ENCODE results near the gene CSNK1A1L. TPM values are rescaled to one million over a fixed set of nuclear protein-coding genes. Genes with fewer than 3 reads are reported as not detected.

CSNK1A1L gene
- not detected in 3 replicates for polyA plus RNA-seq
- polyA plus RNA-seq (2011; ENCODE audit: low read depth) = 0.25 TPM
- not detected in 2 replicates for polyA plus RNA-seq (2011; cell fraction: cytosol; rRNA removed)
- not detected in 2 replicates for polyA plus RNA-seq (2011; cell fraction: nucleus; rRNA removed)
- polyA plus RNA-seq (2012; ENCODE audit: low replicate concordance) = 0.06 TPM in 1 of 2 replicates, not detected in the other
- polyA minus RNA-seq = not detected in 3 replicates
- not detected for polyA minus RNA-seq (2011; cell fraction: cytosol; rRNA and poly(A)+ RNA removed)
- polyA minus RNA-seq (2011; cell fraction: nucleus; rRNA and poly(A)+ RNA removed) = not detected in 2 replicates

DNA sequence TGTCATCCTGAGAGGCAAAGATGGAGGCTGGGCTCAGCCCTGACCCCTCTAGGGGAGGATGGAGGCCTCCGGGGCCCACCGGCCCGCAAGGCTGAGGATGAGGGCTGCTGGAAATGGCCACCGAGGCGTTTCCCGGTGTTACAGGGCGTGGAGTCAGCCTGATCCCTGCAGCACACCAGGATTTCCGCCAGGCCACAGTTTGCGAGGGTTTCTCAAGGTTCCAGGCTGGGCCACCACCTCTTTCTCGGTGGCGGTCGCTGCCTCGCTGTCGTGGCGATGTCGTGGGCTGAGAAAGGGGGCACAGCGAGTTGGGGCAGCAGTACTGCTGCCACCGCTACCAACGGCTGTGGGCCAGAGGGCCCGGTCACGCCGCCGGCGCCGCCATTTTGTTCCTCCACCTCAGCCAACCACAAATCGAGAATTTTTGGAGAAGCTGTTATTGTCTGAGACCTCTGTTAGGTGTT lies at the start of gene CSNK1A1L:
Gene CSNK1A1L (minus strand): TSS at position 414 of the 464 bp plus-strand sequence. CDS start 408 bp downstream, at position 6.
- Histone ChIP-seq H3K36me3 (ENCODE audit: control insufficient read depth in 2 of 2, extremely low read depth in 1 of 2, insufficient read depth in 2 of 2, low read length in 2 of 2) (no peaks in the 10 kb centered on the region), H3K27ac (ENCODE audit: control insufficient read depth, insufficient read depth, low read length) (no peak within 1 kb of the TSS), H3K79me2 (ENCODE audit: control insufficient read depth, insufficient read depth, low read length) (no peaks in the 10 kb centered on the region), H3K4me2 (ENCODE audit: control insufficient read depth, extremely low read depth, insufficient read depth, low read depth, low read length) (no peak within 1 kb of the TSS), H3K9me3 (ENCODE audit: control insufficient read depth, low read depth, low read length) (no peaks in the 10 kb centered on the region), H3K27me3 (ENCODE audit: control insufficient read depth, extremely low read depth, insufficient read depth, low read length) (no peaks in the 10 kb centered on the region), H3K9me1 (ENCODE audit: control insufficient read depth, extremely low read depth, insufficient read depth, low read length) (no peaks in the 10 kb centered on the region), H2AFZ (ENCODE audit: control insufficient read depth, low read length) (no peak within 1 kb of the TSS), H3K9ac (ENCODE audit: control insufficient read depth, extremely low read depth, insufficient read depth, low read length) (no peak within 1 kb of the TSS), H3K4me1 (ENCODE audit: control insufficient read depth, extremely low read depth, insufficient read depth, low read length) (no peaks in the 10 kb centered on the region), H3K4me3 (ENCODE audit: control insufficient read depth in 2 of 3, extremely low read depth in 1 of 3, insufficient read depth in 2 of 3, low read depth in 1 of 3, low read length in 3 of 3) (no peak within 1 kb of the TSS), H4K20me1 (ENCODE audit: control insufficient read depth, extremely low read depth, insufficient read depth, low read length) (no peaks in the 10 kb centered on the region)
- TF ChIP-seq, protein P1, sequence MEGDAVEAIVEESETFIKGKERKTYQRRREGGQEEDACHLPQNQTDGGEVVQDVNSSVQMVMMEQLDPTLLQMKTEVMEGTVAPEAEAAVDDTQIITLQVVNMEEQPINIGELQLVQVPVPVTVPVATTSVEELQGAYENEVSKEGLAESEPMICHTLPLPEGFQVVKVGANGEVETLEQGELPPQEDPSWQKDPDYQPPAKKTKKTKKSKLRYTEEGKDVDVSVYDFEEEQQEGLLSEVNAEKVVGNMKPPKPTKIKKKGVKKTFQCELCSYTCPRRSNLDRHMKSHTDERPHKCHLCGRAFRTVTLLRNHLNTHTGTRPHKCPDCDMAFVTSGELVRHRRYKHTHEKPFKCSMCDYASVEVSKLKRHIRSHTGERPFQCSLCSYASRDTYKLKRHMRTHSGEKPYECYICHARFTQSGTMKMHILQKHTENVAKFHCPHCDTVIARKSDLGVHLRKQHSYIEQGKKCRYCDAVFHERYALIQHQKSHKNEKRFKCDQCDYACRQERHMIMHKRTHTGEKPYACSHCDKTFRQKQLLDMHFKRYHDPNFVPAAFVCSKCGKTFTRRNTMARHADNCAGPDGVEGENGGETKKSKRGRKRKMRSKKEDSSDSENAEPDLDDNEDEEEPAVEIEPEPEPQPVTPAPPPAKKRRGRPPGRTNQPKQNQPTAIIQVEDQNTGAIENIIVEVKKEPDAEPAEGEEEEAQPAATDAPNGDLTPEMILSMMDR (optimal IDR thresholded peaks at IDR 0.05 in 1 of 3, IDR thresholded peaks at IDR 0.05 in 1 of 3, conservative IDR thresholded peaks at IDR 0.05 in 1 of 3; ENCODE audit: extremely low read depth in 1 of 3, insufficient read depth in 2 of 3, low read length in 3 of 3) = no peak
- TF ChIP-seq EZH2 (IDR thresholded peaks at IDR 0.05; ENCODE audit: low read length) = no peak
- dilution Hi-C loops (cut with MboI; ENCODE audit: extremely low pct_ligation_motif_present, low sequenced_read_pairs) = no loop called here
- FAIRE-seq = no peak
- DNase-seq (ENCODE audit: low read depth, low spot score) = no peak

DNA sequence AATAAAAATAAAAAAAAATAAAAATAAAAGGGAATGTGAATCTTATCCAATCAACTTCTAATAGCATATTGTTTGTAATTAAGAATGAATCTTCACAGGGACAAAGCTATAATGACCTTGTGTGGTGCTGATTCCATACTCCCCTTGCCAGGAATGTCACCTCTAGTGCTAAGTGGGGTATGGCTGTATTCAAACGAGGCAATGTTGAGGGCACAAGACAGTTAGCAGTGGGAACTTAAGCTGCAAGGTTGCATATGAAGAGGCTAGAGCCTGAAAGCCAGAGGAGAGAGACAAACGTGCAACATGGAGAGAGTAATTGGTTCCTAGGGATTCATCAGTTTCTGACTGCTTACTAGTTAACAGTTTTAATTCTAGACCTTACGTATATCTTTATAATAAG lies 43.9 kb upstream of the CSNK1A1L start:
- Histone ChIP-seq H3K4me1 (ENCODE audit: control insufficient read depth, extremely low read depth, insufficient read depth, low read length) (no peaks in the 10 kb centered on the region), H2AFZ (ENCODE audit: control insufficient read depth, low read length) (no peak overlapping the region), H3K4me2 (ENCODE audit: control insufficient read depth, extremely low read depth, insufficient read depth, low read depth, low read length) (no peak overlapping the region), H3K27me3 (ENCODE audit: control insufficient read depth, extremely low read depth, insufficient read depth, low read length) (no peaks in the 10 kb centered on the region), H3K79me2 (ENCODE audit: control insufficient read depth, insufficient read depth, low read length) (no peaks in the 10 kb centered on the region), H3K36me3 (ENCODE audit: control insufficient read depth in 2 of 2, extremely low read depth in 1 of 2, insufficient read depth in 2 of 2, low read length in 2 of 2) (no peaks in the 10 kb centered on the region), H4K20me1 (ENCODE audit: control insufficient read depth, extremely low read depth, insufficient read depth, low read length) (no peaks in the 10 kb centered on the region), H3K9me1 (ENCODE audit: control insufficient read depth, extremely low read depth, insufficient read depth, low read length) (no peaks in the 10 kb centered on the region), H3K9ac (ENCODE audit: control insufficient read depth, extremely low read depth, insufficient read depth, low read length) (no peak overlapping the region), H3K9me3 (ENCODE audit: control insufficient read depth, low read depth, low read length) (no peaks in the 10 kb centered on the region), H3K27ac (ENCODE audit: control insufficient read depth, insufficient read depth, low read length) (no peak overlapping the region), H3K4me3 (ENCODE audit: control insufficient read depth in 2 of 3, extremely low read depth in 1 of 3, insufficient read depth in 2 of 3, low read depth in 1 of 3, low read length in 3 of 3) (no peak overlapping the region)
- dilution Hi-C loops (cut with MboI; ENCODE audit: extremely low pct_ligation_motif_present, low sequenced_read_pairs) = no loop called here
- FAIRE-seq (no peak), DNase-seq (ENCODE audit: low read depth, low spot score) (no peak)
- TF ChIP-seq EZH2 (IDR thresholded peaks at IDR 0.05; ENCODE audit: low read length) = no peak
- TF ChIP-seq, protein P1 (optimal IDR thresholded peaks at IDR 0.05 in 1 of 3, IDR thresholded peaks at IDR 0.05 in 1 of 3, conservative IDR thresholded peaks at IDR 0.05 in 1 of 3; ENCODE audit: extremely low read depth in 1 of 3, insufficient read depth in 2 of 3, low read length in 3 of 3) = no peak

Measured in keratinocyte (primary cell).